HepG2 (cell line): Measurements from ENCODE around the gene BCKDHA. TPM values are rescaled to one million over a fixed set of nuclear protein-coding genes. Genes with fewer than 3 reads are reported as not detected.

Experiments
- AFF4 ChIP-seq: sonication (generic); formaldehyde crosslinking; IDR thresholded peaks from 2 replicates; pipeline ENCODE4 v1.4.0; 2020; ENCODE audit warnings: missing genetic modification reagents
- CBX2 ChIP-seq, 2 experiments: fragments of 200-600 bp in 1 of 2; sonication (generic); formaldehyde crosslinking in 1 of 2; IDR thresholded peaks; 2 replicates each; pipeline versions ENCODE4 v1.7.0 to v1.8.1; 2018 to 2022; ENCODE audit warnings: low read depth in 2 of 2, low read length in 1 of 2, mild to moderate bottlenecking in 1 of 2, missing genetic modification reagents in 1 of 2
- CENPBD1 ChIP-seq: sonication (generic); formaldehyde crosslinking; IDR thresholded peaks from 2 replicates; pipeline ENCODE4 v1.8.0; 2022; ENCODE audit warnings: missing genetic modification reagents, low read depth, mild to moderate bottlenecking, borderline replicate concordance
- DRAP1 ChIP-seq: IDR thresholded peaks from 2 replicates; pipeline ENCODE4 v1.6.1; 2016; ENCODE audit warnings: missing genetic modification reagents, missing compliant biosample characterization
- HOMEZ ChIP-seq: IDR thresholded peaks from 2 replicates; pipeline ENCODE4 v1.6.1; 2016; ENCODE audit warnings: low read depth
- MED13 ChIP-seq: sonication (generic); formaldehyde crosslinking; IDR thresholded peaks from 2 replicates; pipeline ENCODE4 v1.5.0; 2020; ENCODE audit warnings: missing genetic modification reagents
- MIXL1 ChIP-seq: IDR thresholded peaks from 2 replicates; pipeline ENCODE4 v1.6.1; 2016
- NCOA1 ChIP-seq: sonication (generic); formaldehyde crosslinking; IDR thresholded peaks from 2 replicates; pipeline ENCODE4 v1.9.0; 2021; ENCODE audit warnings: missing genetic modification reagents
- NPAS2 ChIP-seq: sonication (generic); formaldehyde crosslinking; IDR thresholded peaks from 2 replicates; pipeline ENCODE4 v1.8.0; 2022; ENCODE audit warnings: mild to moderate bottlenecking, missing genetic modification reagents, borderline replicate concordance
- SALL2 ChIP-seq: sonication (generic); formaldehyde crosslinking; IDR thresholded peaks from 2 replicates; pipeline ENCODE4 v1.8.1; 2023; ENCODE audit warnings: mild to moderate bottlenecking, missing genetic modification reagents, inconsistent platforms
- SRSF9 ChIP-seq: fragments of 200-400 bp; formaldehyde crosslinking; IDR thresholded peaks from 2 replicates; pipeline ENCODE4 v1.6.1; 2018; ENCODE audit warnings: borderline replicate concordance, mild to moderate bottlenecking, low read depth, low read length; ENCODE audit not compliant: insufficient read depth, poor library complexity, severe bottlenecking
- WIZ ChIP-seq: sonication (generic); formaldehyde crosslinking; IDR thresholded peaks from 2 replicates; pipeline ENCODE4 v1.5.1; 2020; ENCODE audit warnings: mild to moderate bottlenecking, missing genetic modification reagents
- YEATS2 ChIP-seq: sonication (generic); formaldehyde crosslinking; IDR thresholded peaks from 2 replicates; pipeline ENCODE4 v1.4.0; 2020; ENCODE audit warnings: missing genetic modification reagents, borderline replicate concordance
- ZMYM4 ChIP-seq: sonication (generic); formaldehyde crosslinking; IDR thresholded peaks from 2 replicates; pipeline ENCODE4 v1.8.1; 2023; ENCODE audit warnings: mild to moderate bottlenecking, missing genetic modification reagents
- ZNF207 ChIP-seq: fragments of 450-650 bp; IDR thresholded peaks from 2 replicates; pipeline ENCODE4 v1.6.1; 2016; ENCODE audit warnings: antibody characterized with exemption, borderline replicate concordance
- ZNF260 ChIP-seq: sonication (generic); formaldehyde crosslinking; IDR thresholded peaks from 2 replicates; pipeline ENCODE4 v1.4.0; 2020; ENCODE audit warnings: missing genetic modification reagents, low read depth, mild to moderate bottlenecking, borderline replicate concordance
- ZNF598 ChIP-seq: sonication (generic); formaldehyde crosslinking; IDR thresholded peaks from 2 replicates; pipeline ENCODE4 v1.5.1; 2020; ENCODE audit warnings: mild to moderate bottlenecking, missing genetic modification reagents, borderline replicate concordance
- ZNF792 ChIP-seq: IDR thresholded peaks from 2 replicates; pipeline ENCODE4 v1.6.1; 2016
- polyA plus RNA-seq, 8 experiments: library from polyadenylated mRNA; depleted of rRNA in 3 of 8; stranded (reverse) in 7 of 8; unstranded in 1 of 8; fragments of >200 nt; fragmentation: Illumina TruSeq in 4 of 8; extraction: Trizol in 4 of 8; gene quantifications; 2 replicates each; pipeline versions ENCODE4 v1.2.1 to v1.2.3, GENCODE V29; 2011 to 2016; ENCODE audit warnings: low read depth in 4 of 8, missing spikeins in 1 of 8, mixed read lengths in 1 of 8; ENCODE audit not compliant: insufficient read depth in 1 of 8
- total RNA-seq, 5 experiments: library from RNA; depleted of rRNA; stranded (reverse); fragments of >200 nt; fragmentation: Illumina TruSeq; extraction: Trizol; gene quantifications; 2 replicates each; pipeline ENCODE4 v1.2.3, GENCODE V29; 2016; ENCODE audit warnings: low read depth in 1 of 5
- TF ChIP-seq, protein P1 (sequence below): IDR thresholded peaks from 2 replicates; pipeline ENCODE4 v1.6.1; 2012; ENCODE audit warnings: low read length, improper control_type of control experiment

Gene BCKDHA
- total and polyA plus RNA-seq, 2 of the 13 experiments (the other 11 are each of a cell fraction or from before 2014, with no cell fraction given), result 11.8 to 31.5 TPM

- TF ChIP-seq AFF4 (CRISPR knock-in tag), result no peak
- no peak for TF ChIP-seq ZNF792 (CRISPR knock-in tag)
- no peak for TF ChIP-seq ZNF260 (CRISPR knock-in tag)
- no peak for TF ChIP-seq MIXL1
- no peak for TF ChIP-seq CENPBD1 (CRISPR knock-in tag)
- TF ChIP-seq CBX2 (IDR thresholded peaks at IDR 0.05; ENCODE audit: low read depth, low read length), result no peak
- TF ChIP-seq CBX2 (CRISPR knock-in tag; IDR thresholded peaks at IDR 0.05; ENCODE audit: low read depth), result peak; percentile 82; the same call in 1 of the 2 replicates
- TF ChIP-seq WIZ (CRISPR knock-in tag), result no peak
- peak; percentile 77 for TF ChIP-seq MED13 (CRISPR knock-in tag)
- no peak for TF ChIP-seq SRSF9
- TF ChIP-seq HOMEZ (CRISPR knock-in tag), result no peak
- TF ChIP-seq NPAS2 (CRISPR knock-in tag), result no peak
- peak; percentile 88; the same call in 1 of the 2 replicates for TF ChIP-seq ZNF598
- TF ChIP-seq, protein P1, sequence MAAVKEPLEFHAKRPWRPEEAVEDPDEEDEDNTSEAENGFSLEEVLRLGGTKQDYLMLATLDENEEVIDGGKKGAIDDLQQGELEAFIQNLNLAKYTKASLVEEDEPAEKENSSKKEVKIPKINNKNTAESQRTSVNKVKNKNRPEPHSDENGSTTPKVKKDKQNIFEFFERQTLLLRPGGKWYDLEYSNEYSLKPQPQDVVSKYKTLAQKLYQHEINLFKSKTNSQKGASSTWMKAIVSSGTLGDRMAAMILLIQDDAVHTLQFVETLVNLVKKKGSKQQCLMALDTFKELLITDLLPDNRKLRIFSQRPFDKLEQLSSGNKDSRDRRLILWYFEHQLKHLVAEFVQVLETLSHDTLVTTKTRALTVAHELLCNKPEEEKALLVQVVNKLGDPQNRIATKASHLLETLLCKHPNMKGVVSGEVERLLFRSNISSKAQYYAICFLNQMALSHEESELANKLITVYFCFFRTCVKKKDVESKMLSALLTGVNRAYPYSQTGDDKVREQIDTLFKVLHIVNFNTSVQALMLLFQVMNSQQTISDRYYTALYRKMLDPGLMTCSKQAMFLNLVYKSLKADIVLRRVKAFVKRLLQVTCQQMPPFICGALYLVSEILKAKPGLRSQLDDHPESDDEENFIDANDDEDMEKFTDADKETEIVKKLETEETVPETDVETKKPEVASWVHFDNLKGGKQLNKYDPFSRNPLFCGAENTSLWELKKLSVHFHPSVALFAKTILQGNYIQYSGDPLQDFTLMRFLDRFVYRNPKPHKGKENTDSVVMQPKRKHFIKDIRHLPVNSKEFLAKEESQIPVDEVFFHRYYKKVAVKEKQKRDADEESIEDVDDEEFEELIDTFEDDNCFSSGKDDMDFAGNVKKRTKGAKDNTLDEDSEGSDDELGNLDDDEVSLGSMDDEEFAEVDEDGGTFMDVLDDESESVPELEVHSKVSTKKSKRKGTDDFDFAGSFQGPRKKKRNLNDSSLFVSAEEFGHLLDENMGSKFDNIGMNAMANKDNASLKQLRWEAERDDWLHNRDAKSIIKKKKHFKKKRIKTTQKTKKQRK, result no peak
- TF ChIP-seq YEATS2 (CRISPR knock-in tag), result peak; percentile 93
- no peak for TF ChIP-seq ZNF207
- peak; percentile 32; the same call in 1 of the 2 replicates for TF ChIP-seq DRAP1 (CRISPR knock-in tag)
- no peak for TF ChIP-seq NCOA1
- 0 out of 2 replicates have a peak, but pooled peaks have one; percentile 66 for TF ChIP-seq SALL2 (CRISPR knock-in tag)
- peak; percentile 36; the same call in 1 of the 2 replicates for TF ChIP-seq ZMYM4 (CRISPR knock-in tag)
Measured at GRCh38 chr19:41397086-41398049, at the start of gene BCKDHA, which contains the start of gene EXOSC5 (continued).
